SK-N-SH (cell line): ENCODE data around the gene TAS2R19. TPM values are rescaled to one million over a fixed set of nuclear protein-coding genes. Genes with fewer than 3 reads are reported as not detected.

Source experiments
- CTCF ChIA-PET: fragments of 300-600, 350-600 bp; formaldehyde crosslinking; extraction: SDS; loops from one replicate; lab custom pipeline; 2021; lab: Yijun Ruan, JAX
- POLR2A ChIA-PET: fragments of 350-600 bp; sonication (Branson Sonifier 250); formaldehyde crosslinking; extraction: SDS; loops from one replicate; lab custom pipeline; 2020; ENCODE audit warnings: antibody characterized with exemption, inconsistent platforms; lab: Yijun Ruan, JAX
- DNase-seq: peaks from one replicate; pipeline ENCODE4 v3.0.0; 2012
- H2AFZ ChIP-seq: fragments of 200-600 bp; sonication (generic); 2 replicates; pipeline ENCODE4 v1.8.1; 2016; ENCODE audit warnings: antibody characterized with exemption, mild to moderate bottlenecking, low read depth
- H3F3A ChIP-seq: fragments of 200-600 bp; sonication (generic); replicated peaks from 2 replicates; pipeline ENCODE3; 2016; ENCODE audit warnings: antibody characterized with exemption, mild to moderate bottlenecking; ENCODE audit not compliant: insufficient read depth
- H3K27ac ChIP-seq, 2 experiments: fragments of 200-500 bp in 1 of 2; fragments of 200-600 bp in 1 of 2; sonication (Bioruptor generic) in 1 of 2; sonication (generic), shearing (Covaris generic) in 1 of 2; 2 replicates each; pipeline versions ENCODE4 v1.5.1 to v1.6.1; 2014 to 2016; ENCODE audit warnings: low read depth in 2 of 2, inconsistent platforms in 1 of 2, low read length in 1 of 2, mild to moderate bottlenecking in 1 of 2, mixed read lengths in 1 of 2
- H3K27me3 ChIP-seq: fragments of 200-600 bp; sonication (generic), shearing (Covaris generic); 2 replicates; pipeline ENCODE4 v1.6.1; 2016; ENCODE audit warnings: mixed run types; ENCODE audit not compliant: insufficient read depth
- H3K36me3 ChIP-seq, 2 experiments: fragments of 200-500 bp in 1 of 2; fragments of 200-600 bp in 1 of 2; sonication (Bioruptor generic) in 1 of 2; sonication (generic) in 1 of 2; replicated peaks in 1 of 2; 2 replicates each; pipeline versions ENCODE3 to v1.5.1; 2014 to 2016; ENCODE audit warnings: low read length in 1 of 2, mild to moderate bottlenecking in 1 of 2; ENCODE audit not compliant: insufficient read depth in 2 of 2, control insufficient read depth in 1 of 2
- H3K4me1 ChIP-seq, 2 experiments: fragments of 200-500 bp in 1 of 2; fragments of 200-600 bp in 1 of 2; sonication (Bioruptor generic) in 1 of 2; sonication (generic), shearing (Covaris generic) in 1 of 2; 2 replicates each; pipeline versions ENCODE4 v1.5.1 to v1.6.1; 2014 to 2016; ENCODE audit warnings: low read depth in 1 of 2, low read length in 1 of 2, mixed run types in 1 of 2; ENCODE audit not compliant: insufficient read depth in 2 of 2, control insufficient read depth in 1 of 2
- H3K4me2 ChIP-seq: fragments of 200-600 bp; sonication (generic), shearing (Covaris generic); 2 replicates; pipeline ENCODE4 v1.6.1; 2017; ENCODE audit warnings: mixed run types
- H3K4me3 ChIP-seq, 2 experiments: fragments of 200-500 bp in 1 of 2; fragments of 200-600 bp in 1 of 2; sonication (Bioruptor generic) in 1 of 2; sonication (generic), shearing (Covaris generic) in 1 of 2; 2 replicates each; pipeline versions ENCODE4 v1.5.1 to v1.8.1; 2014 to 2016; ENCODE audit warnings: low read depth in 2 of 2, inconsistent platforms in 1 of 2, low read length in 1 of 2, mild to moderate bottlenecking in 1 of 2, mixed read lengths in 1 of 2, moderate library complexity in 1 of 2
- H3K79me2 ChIP-seq: fragments of 200-600 bp; sonication (generic); 2 replicates; pipeline ENCODE4 v1.8.1; 2017; ENCODE audit warnings: mild to moderate bottlenecking; ENCODE audit not compliant: insufficient read depth
- H3K9ac ChIP-seq: fragments of 200-600 bp; sonication (generic); 2 replicates; pipeline ENCODE4 v1.6.1; 2017; ENCODE audit warnings: mixed run types
- H3K9me2 ChIP-seq: fragments of 200-600 bp; sonication (generic); 2 replicates; pipeline ENCODE4 v1.6.1; 2017; ENCODE audit warnings: mixed run types
- H3K9me3 ChIP-seq: fragments of 200-600 bp; sonication (generic); 2 replicates; pipeline ENCODE4 v1.6.1; 2017; ENCODE audit warnings: mixed run types, mild to moderate bottlenecking, moderate library complexity
- H4K20me1 ChIP-seq: fragments of 200-600 bp; sonication (generic); 2 replicates; pipeline ENCODE4 v1.6.1; 2017; ENCODE audit warnings: mild to moderate bottlenecking, mixed run types; ENCODE audit not compliant: insufficient read depth
- CHD2 ChIP-seq: fragments of 150-350 bp; IDR thresholded peaks from 2 replicates; pipeline ENCODE4 v1.6.1; 2018; ENCODE audit warnings: low read length; ENCODE audit not compliant: partially characterized antibody
- CTCF ChIP-seq: fragments of 200-600 bp; sonication (generic); IDR thresholded peaks from 2 replicates; pipeline ENCODE4 v1.6.1; 2017; ENCODE audit warnings: antibody characterized with exemption, mild to moderate bottlenecking, moderate library complexity
- ELF1 ChIP-seq: IDR thresholded peaks from 2 replicates; pipeline ENCODE4 v1.4.0; 2012
- EP300 ChIP-seq, 2 experiments: IDR thresholded peaks; 2 replicates each; pipeline versions ENCODE4 v1.4.0 to v1.6.1; 2012; ENCODE audit warnings: borderline replicate concordance in 1 of 2, low read depth in 1 of 2, low read length in 1 of 2
- FOXJ3 ChIP-seq: sonication (generic); formaldehyde crosslinking; IDR thresholded peaks from 2 replicates; pipeline ENCODE4 v1.5.1; 2020; ENCODE audit warnings: mild to moderate bottlenecking, missing genetic modification reagents
- FOXM1 ChIP-seq: IDR thresholded peaks from 2 replicates; pipeline ENCODE4 v1.4.0; 2012; ENCODE audit warnings: low read depth, mild to moderate bottlenecking
- JUND ChIP-seq: IDR thresholded peaks from 2 replicates; pipeline ENCODE4 v1.4.0; 2012
- MXI1 ChIP-seq: IDR thresholded peaks from 2 replicates; pipeline ENCODE4 v1.6.1; 2012; ENCODE audit warnings: mild to moderate bottlenecking, low read depth, low read length, improper control_type of control experiment
- NFIC ChIP-seq: IDR thresholded peaks from 2 replicates; pipeline ENCODE4 v1.4.0; 2012; ENCODE audit warnings: borderline replicate concordance
- NRF1 ChIP-seq: IDR thresholded peaks from 2 replicates; pipeline ENCODE4 v1.6.1; 2012; ENCODE audit warnings: low read depth, mild to moderate bottlenecking, low read length
- PBX3 ChIP-seq: IDR thresholded peaks from 2 replicates; pipeline ENCODE4; 2012
- POLR2AphosphoS5 ChIP-seq: IDR thresholded peaks from 2 replicates; pipeline ENCODE4 v1.6.1; 2012; ENCODE audit warnings: low read depth, low read length
- RAD21 ChIP-seq: IDR thresholded peaks from 2 replicates; pipeline ENCODE4 v1.6.1; 2012; ENCODE audit warnings: mild to moderate bottlenecking, low read length
- RCOR1 ChIP-seq: fragments of 150-350 bp; IDR thresholded peaks from 2 replicates; pipeline ENCODE4 v1.6.1; 2017; ENCODE audit warnings: antibody characterized with exemption, low read length
- RFX5 ChIP-seq: IDR thresholded peaks from 2 replicates; pipeline ENCODE4 v1.6.1; 2012; ENCODE audit warnings: mild to moderate bottlenecking, improper control_type of control experiment, low read length
- RXRA ChIP-seq: IDR thresholded peaks from 2 replicates; pipeline ENCODE4 v1.4.0; 2012; ENCODE audit warnings: low read depth, mild to moderate bottlenecking, borderline replicate concordance
- SIN3A ChIP-seq: IDR thresholded peaks from 2 replicates; pipeline ENCODE4 v1.6.1; 2012; ENCODE audit warnings: low read depth, mild to moderate bottlenecking, low read length, moderate library complexity, borderline replicate concordance
- SMC3 ChIP-seq: IDR thresholded peaks from 2 replicates; pipeline ENCODE4 v1.6.1; 2012; ENCODE audit warnings: low read depth, low read length, improper control_type of control experiment
- TCF12 ChIP-seq: IDR thresholded peaks from 2 replicates; pipeline ENCODE4 v1.4.0; 2012
- TEAD4 ChIP-seq: IDR thresholded peaks from 2 replicates; pipeline ENCODE4 v1.4.0; 2012; ENCODE audit warnings: mild to moderate bottlenecking, borderline replicate concordance; ENCODE audit not compliant: insufficient read depth
- USF2 ChIP-seq: fragments of 150-350 bp; IDR thresholded peaks from 2 replicates; pipeline ENCODE4 v1.6.1; 2017; ENCODE audit warnings: antibody characterized with exemption, low read length, low read depth, borderline replicate concordance
- WGBS: methylation state at CpG from one replicate; pipeline ENCODE4 v1.1.6; 2017; ENCODE audit warnings: low lambda C conversion rate; 5-methylcytosine and 5-hydroxymethylcytosine counted together
- polyA plus RNA-seq, 3 experiments: library from polyadenylated mRNA; depleted of rRNA; stranded (reverse); fragments of >200 nt; gene quantifications; 2 replicates each; pipeline ENCODE4 v1.2.3, GENCODE V29; 2012

The TAS2R19 gene
- polyA plus RNA-seq, 1 of the 3 experiments (the other 2 are of a cell fraction), result 0.15 TPM

- no peak within 1 kb of the TSS for H3K9ac ChIP-seq
- no peak within 1 kb of the TSS for H3K4me3 ChIP-seq
- WGBS, result 98% methylated on average over 6 of the region's 6 CpGs
- TF ChIP-seq MXI1, result no peak
- no peak for TF ChIP-seq RFX5
- TF ChIP-seq PBX3, result no peak
- TF ChIP-seq NFIC, result no peak
- no peak for TF ChIP-seq TEAD4
- TF ChIP-seq SIN3A, result no peak
- TF ChIP-seq RXRA, result no peak
- TF ChIP-seq POLR2AphosphoS5, result no peak
- TF ChIP-seq NRF1, result no peak
- TF ChIP-seq TCF12, result no peak
- no peak for TF ChIP-seq RAD21
- TF ChIP-seq FOXJ3 (CRISPR knock-in tag), result no peak
- H3K27ac ChIP-seq, result no peak within 1 kb of the TSS
- no peak within 1 kb of the TSS for H2AFZ ChIP-seq
- no peaks in the 10 kb centered on the region for H4K20me1 ChIP-seq
- ChIA-PET POLR2A (no interaction called here), CTCF (no interaction called here)
- no peaks in the 10 kb centered on the region for H3K9me2 ChIP-seq
- H3K27me3 ChIP-seq, result no peaks in the 10 kb centered on the region
- peaks cover 13 to 24% of the 10 kb centered on the region in 2 experiments for H3K36me3 ChIP-seq
- no peak for DNase-seq
- no peaks in the 10 kb centered on the region; the same call in 1 of the 2 replicates for H3K79me2 ChIP-seq
- no peaks in the 10 kb centered on the region for H3K9me3 ChIP-seq
- H3K4me2 ChIP-seq, result no peak within 1 kb of the TSS
- H3F3A ChIP-seq, result no peaks in the 10 kb centered on the region
- H3K4me1 ChIP-seq, result no peaks in the 10 kb centered on the region
These were observed 8.9 kb upstream of the TAS2R19 start, which contains the start of gene TAS2R31 for GRCh38 chr12:11031307-11031706. Gene TAS2R31 (minus strand): TSS chr12:11031407. CDS start chr12:11031335, 72 bp downstream.

GRCh38 chr12:11026118-11026517 is 3.7 kb upstream of the TAS2R19 start:
- Histone ChIP-seq H3K4me3 (no peak overlapping the region), H3K9me3 (peaks cover 4% of the 10 kb centered on the region; the same call in 1 of the 2 replicates), H2AFZ (no peak overlapping the region), H3F3A (no peaks in the 10 kb centered on the region), H3K4me2 (no peak overlapping the region), H3K4me1 (no peaks in the 10 kb centered on the region), H3K79me2 (no peaks in the 10 kb centered on the region), H3K36me3 (peaks cover 13 to 28% of the 10 kb centered on the region in 2 experiments), H3K27me3 (no peaks in the 10 kb centered on the region), H3K27ac (no peak overlapping the region), H4K20me1 (no peaks in the 10 kb centered on the region), H3K9me2 (no peaks in the 10 kb centered on the region), H3K9ac (no peak overlapping the region)
- WGBS, result 93% methylated on average over 6 of the region's 6 CpGs
- ChIA-PET CTCF (no interaction called here), POLR2A (no interaction called here)
- TF ChIP-seq CHD2 (no peak), ELF1 (no peak), SMC3 (no peak), RCOR1 (no peak), CTCF (no peak), TEAD4 (no peak), RFX5 (no peak), RAD21 (no peak), FOXM1 (no peak), EP300 (IDR thresholded peaks at IDR 0.05; ENCODE audit: borderline replicate concordance in 1 of 2, low read depth in 1 of 2, low read length in 1 of 2) (no peak), NRF1 (no peak), USF2 (no peak), JUND (no peak), TCF12 (no peak)
- no peak for DNase-seq
